Measurements from ENCODE around the gene DYNC1I2.

Gene DYNC1I2

DNA sequence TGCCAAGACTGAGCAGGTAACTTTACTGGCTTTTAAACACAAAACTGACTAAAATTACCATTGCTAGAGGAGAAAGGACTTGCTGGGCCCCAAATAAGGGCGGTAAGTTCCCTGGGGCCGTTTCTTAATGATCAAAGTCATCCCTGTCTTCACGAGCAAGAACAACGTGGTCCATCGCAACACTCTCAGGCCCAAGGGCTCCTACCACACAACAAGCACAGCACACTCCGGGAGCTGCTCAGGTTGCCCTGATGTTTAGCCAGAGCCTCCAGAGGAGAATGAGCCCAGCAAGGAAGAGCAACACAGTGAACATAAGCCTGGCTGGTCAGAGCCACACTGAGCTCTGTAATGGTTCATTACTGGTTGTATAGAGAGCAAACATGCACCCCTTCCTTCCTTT, 102.7 kb downstream of the DYNC1I2 start:
- TF ChIP-seq, protein P1, sequence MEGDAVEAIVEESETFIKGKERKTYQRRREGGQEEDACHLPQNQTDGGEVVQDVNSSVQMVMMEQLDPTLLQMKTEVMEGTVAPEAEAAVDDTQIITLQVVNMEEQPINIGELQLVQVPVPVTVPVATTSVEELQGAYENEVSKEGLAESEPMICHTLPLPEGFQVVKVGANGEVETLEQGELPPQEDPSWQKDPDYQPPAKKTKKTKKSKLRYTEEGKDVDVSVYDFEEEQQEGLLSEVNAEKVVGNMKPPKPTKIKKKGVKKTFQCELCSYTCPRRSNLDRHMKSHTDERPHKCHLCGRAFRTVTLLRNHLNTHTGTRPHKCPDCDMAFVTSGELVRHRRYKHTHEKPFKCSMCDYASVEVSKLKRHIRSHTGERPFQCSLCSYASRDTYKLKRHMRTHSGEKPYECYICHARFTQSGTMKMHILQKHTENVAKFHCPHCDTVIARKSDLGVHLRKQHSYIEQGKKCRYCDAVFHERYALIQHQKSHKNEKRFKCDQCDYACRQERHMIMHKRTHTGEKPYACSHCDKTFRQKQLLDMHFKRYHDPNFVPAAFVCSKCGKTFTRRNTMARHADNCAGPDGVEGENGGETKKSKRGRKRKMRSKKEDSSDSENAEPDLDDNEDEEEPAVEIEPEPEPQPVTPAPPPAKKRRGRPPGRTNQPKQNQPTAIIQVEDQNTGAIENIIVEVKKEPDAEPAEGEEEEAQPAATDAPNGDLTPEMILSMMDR (IDR thresholded peaks at IDR 0.05; ENCODE audit: low read depth, low read length), result no peak
- no peak overlapping the region for H3K4me3 ChIP-seq (ENCODE audit: low read depth, low read length)
- in situ Hi-C loops (cut with HindIII; ENCODE audit: low sequenced_read_pairs), result no loop called here
- DNase-seq (ENCODE audit: low read depth, low spot score), result no peak

DNA sequence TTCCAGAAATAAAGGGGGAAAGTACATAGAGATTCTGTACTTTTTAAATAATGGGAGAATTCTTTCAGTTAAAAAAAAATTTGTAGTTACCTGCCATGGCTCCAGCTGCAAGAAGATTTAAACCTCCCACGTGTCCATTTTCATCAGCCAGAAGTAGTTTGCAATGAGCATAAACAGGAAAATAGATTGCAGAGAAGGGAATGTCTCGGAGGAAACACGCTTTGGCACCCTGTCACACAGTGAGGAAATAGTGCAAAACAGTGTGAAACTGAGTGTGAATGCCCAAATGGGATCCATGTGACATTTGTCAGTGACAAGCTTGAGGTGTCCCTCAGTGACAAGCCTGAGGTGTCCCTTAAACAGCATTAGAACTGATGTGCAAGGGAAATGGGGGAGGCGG, 104.1 kb downstream of the DYNC1I2 start:
- TF ChIP-seq, protein P1 (IDR thresholded peaks at IDR 0.05; ENCODE audit: low read depth, low read length), result no peak
- in situ Hi-C loops (cut with HindIII; ENCODE audit: low sequenced_read_pairs), result no loop called here
- H3K4me3 ChIP-seq (ENCODE audit: low read depth, low read length), result no peak overlapping the region
- no peak for DNase-seq (ENCODE audit: low read depth, low spot score)

DNA sequence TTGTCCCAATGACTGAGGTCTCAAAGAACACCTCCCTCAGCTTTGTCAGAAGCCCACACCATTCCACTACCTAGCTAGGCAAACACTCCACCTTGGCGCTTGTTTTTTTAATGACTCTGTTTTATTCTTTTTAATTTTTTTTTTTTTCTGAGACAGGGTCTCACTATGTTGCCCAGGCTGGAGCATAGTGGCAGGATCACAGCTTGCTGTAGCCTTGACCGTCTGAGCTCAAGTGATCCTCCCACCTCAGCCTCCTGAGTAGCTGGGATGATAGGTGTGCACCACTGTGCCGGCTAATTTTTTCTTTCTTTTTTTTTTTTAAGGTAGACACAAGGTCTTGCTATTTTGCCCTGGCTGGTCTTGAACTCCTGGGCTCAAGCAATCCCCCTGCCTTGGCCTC, 104.9 kb downstream of the DYNC1I2 start:
- in situ Hi-C loops (cut with HindIII; ENCODE audit: low sequenced_read_pairs), result no loop called here

DNA sequence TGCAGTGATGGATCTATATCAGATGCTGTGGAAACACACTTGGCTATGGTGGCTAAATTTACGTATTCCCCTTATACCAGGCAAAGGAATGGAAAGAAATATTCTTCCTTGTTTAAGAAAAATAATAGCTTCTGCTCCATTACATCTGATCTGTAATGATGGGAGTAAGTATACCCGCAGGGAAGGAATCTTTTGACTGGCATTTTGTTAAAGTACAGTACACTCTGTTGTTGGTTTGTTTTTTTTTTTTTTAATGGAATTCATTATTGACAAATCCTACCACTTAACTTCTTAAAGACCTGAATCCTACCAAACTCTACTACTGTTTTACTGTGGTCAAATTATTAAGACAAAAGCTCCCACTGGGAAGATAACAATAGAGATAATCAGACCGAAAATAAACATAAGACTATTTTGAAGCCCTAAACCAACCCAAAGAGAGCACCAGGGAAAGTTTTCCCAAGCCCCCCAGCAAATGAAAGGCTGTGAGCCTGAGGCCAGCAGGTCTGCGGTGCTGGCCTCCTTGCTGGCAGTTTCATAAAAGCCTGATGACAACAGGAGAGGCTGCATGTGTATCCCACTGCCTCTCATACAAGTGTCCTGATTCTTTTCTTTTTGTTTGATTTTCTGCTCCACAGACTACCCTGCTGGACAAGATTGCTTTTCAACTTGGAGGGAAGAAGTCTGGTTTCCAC, 105.8 kb downstream of the DYNC1I2 start:
- DNase-seq (ENCODE audit: low read depth, low spot score), result no peak
- TF ChIP-seq, protein P1 (IDR thresholded peaks at IDR 0.05; ENCODE audit: low read depth, low read length), result no peak
- no peak overlapping the region for H3K4me3 ChIP-seq (ENCODE audit: low read depth, low read length)
- in situ Hi-C loops (cut with HindIII; ENCODE audit: low sequenced_read_pairs), result no loop called here

More for the DNA sequence above, 104.9 kb downstream of the DYNC1I2 start:
- TF ChIP-seq, protein P1 (IDR thresholded peaks at IDR 0.05; ENCODE audit: low read depth, low read length), result no peak
- DNase-seq (ENCODE audit: low read depth, low spot score), result no peak
- H3K4me3 ChIP-seq (ENCODE audit: low read depth, low read length), result no peak overlapping the region

DNA sequence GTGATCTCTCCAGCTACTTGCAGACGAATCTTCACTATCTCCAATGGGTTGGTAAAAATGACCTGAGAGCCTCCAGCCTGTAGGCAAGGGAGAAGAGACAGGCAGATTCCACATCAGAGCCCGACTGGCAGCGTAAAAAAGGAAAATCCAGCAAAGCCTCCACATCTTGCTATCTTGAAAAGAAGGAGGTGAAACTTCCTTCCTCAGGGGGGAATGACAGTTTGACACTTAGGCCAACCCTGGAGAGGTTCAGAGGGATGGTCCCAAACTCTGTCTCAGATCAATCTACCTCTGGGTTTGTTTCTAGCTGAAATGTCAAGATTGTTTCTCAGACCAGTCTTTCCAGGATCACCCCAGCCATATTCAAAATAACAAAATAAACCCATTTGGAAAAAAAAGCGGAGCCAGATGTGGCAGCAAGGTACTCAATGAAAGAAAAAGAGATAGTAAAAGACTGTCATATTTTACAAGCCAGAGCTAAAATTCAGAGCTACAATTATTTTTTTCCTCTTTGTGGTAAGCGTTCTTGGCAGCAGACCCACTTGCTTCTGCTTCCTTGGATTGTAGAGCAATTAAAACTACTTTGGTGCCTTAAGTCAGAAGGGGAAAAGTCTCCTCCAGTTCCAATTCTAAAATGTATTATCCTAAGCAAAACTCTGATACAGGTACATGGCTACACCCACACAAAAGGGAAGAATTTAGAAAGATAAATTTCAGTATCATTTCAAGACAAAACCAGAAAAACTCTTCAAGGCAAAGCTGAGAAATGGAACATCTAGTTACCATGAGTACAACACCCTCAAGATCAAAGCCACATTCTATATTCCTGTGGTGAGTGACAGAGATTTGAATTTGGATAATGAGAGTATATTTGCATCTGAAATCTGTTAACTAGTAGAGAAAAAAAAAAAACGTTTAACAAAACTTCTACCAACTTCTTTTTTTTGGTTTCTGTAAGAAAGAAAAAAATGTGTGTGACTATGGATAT, 106.7 kb downstream of the DYNC1I2 start:
- TF ChIP-seq, protein P1 (IDR thresholded peaks at IDR 0.05; ENCODE audit: low read depth, low read length), result no peak
- H3K4me3 ChIP-seq (ENCODE audit: low read depth, low read length), result no peak overlapping the region
- peak; percentile 48 for DNase-seq (ENCODE audit: low read depth, low spot score)
- in situ Hi-C loops (cut with HindIII; ENCODE audit: low sequenced_read_pairs), result no loop called here

DNA sequence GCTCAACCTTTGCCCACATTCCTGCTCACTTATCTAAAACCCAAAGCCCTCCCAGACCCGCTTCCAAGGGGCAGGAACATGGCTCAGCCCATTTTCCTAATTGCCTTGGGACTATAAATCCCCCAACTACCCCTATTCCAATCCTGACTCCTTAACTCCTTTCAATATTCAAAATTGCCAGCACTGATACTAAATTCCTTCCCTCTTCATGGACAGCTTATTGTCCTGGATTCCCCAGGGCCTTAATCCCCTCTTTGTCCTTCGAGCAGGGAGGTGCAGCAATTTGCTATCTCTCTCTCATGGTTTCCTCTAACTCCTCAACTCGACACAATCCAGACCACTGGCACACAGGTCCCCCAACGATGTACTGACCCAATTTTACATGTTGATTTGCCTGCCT, 107.6 kb downstream of the DYNC1I2 start:
- DNase-seq (ENCODE audit: low read depth, low spot score), result no peak
- in situ Hi-C loops (cut with HindIII; ENCODE audit: low sequenced_read_pairs), result no loop called here

More for the DNA sequence above, 107.6 kb downstream of the DYNC1I2 start:
- no peak overlapping the region for H3K4me3 ChIP-seq (ENCODE audit: low read depth, low read length)
- TF ChIP-seq, protein P1 (IDR thresholded peaks at IDR 0.05; ENCODE audit: low read depth, low read length), result no peak
